ENCODE results near the gene RPE. TPM values are rescaled to one million over a fixed set of nuclear protein-coding genes. Genes with fewer than 3 reads are reported as not detected.

RPE gene
- total RNA-seq, 1 donor = 68.0 TPM

DNA sequence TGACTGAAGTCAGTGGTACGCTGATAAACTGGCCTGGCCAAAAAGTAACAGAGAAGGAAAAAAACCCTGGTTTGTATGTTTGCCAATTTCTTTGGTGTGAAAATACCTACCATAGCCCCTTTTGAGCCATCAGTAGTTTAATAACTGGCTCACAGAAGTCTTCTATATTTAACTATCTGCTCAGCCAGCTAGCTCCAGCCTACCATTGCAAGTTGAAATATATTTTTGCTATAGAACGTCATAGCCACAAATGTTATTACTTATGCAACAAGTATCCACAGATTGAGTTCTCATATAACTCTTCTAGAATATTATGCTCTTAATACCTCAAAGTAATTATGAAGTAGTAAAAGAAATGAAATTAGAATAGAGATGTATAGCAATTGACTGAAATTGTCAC lies 25.2 kb downstream of the RPE start:
- no peak for DNase-seq (ENCODE audit: insufficient read length, low spot score, missing footprints)
- H3K4me1 ChIP-seq (ENCODE audit: insufficient read depth, low read length) = no peaks in the 10 kb centered on the region

DNA sequence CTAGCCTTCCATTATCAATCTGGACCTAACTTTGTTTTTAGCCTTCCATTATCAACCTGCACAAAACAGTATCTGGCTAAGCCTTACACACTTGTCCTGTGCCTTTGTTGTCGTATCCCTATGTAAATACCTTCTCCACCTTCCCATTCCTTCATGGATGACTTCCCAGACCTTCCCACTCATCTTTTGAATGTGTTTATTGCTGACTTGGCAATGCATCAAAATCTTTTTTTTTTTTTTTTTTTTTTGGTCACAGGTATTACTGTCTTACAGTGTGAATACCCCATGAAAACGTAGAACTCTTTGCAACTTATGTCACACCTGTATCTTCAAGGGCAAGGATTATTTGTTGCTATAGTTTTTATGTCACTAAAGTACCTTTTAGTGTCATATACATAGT lies 25.7 kb downstream of the RPE start:
- TF ChIP-seq, protein P1, sequence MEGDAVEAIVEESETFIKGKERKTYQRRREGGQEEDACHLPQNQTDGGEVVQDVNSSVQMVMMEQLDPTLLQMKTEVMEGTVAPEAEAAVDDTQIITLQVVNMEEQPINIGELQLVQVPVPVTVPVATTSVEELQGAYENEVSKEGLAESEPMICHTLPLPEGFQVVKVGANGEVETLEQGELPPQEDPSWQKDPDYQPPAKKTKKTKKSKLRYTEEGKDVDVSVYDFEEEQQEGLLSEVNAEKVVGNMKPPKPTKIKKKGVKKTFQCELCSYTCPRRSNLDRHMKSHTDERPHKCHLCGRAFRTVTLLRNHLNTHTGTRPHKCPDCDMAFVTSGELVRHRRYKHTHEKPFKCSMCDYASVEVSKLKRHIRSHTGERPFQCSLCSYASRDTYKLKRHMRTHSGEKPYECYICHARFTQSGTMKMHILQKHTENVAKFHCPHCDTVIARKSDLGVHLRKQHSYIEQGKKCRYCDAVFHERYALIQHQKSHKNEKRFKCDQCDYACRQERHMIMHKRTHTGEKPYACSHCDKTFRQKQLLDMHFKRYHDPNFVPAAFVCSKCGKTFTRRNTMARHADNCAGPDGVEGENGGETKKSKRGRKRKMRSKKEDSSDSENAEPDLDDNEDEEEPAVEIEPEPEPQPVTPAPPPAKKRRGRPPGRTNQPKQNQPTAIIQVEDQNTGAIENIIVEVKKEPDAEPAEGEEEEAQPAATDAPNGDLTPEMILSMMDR (IDR thresholded peaks at IDR 0.05; ENCODE audit: extremely low read depth, low read depth, low read length) = no peak
- Histone ChIP-seq H3K36me3 (ENCODE audit: insufficient read depth, low read length) (peaks cover 2% of the 10 kb centered on the region), H3K79me2 (ENCODE audit: insufficient read depth, low read length) (no peaks in the 10 kb centered on the region), H2AFZ (ENCODE audit: low read length) (no peak overlapping the region), H3K27me3 (ENCODE audit: insufficient read depth, low read length) (no peaks in the 10 kb centered on the region), H3K9me3 (ENCODE audit: low read depth, low read length) (no peaks in the 10 kb centered on the region), H3K4me2 (ENCODE audit: insufficient read depth, low read length) (no peak overlapping the region), H3K27ac (ENCODE audit: low read depth, low read length) (no peak overlapping the region), H4K20me1 (ENCODE audit: insufficient read depth, low read length) (no peaks in the 10 kb centered on the region), H3K4me3 (ENCODE audit: insufficient read depth, low read length) (no peak overlapping the region), H3K4me1 (ENCODE audit: insufficient read depth, low read length) (no peaks in the 10 kb centered on the region)
- no peak for DNase-seq (ENCODE audit: insufficient read length, low spot score, missing footprints)

More for the DNA sequence above, 25.2 kb downstream of the RPE start:
- Histone ChIP-seq H2AFZ (ENCODE audit: low read length) (no peak overlapping the region), H3K27me3 (ENCODE audit: insufficient read depth, low read length) (no peaks in the 10 kb centered on the region), H3K27ac (ENCODE audit: low read depth, low read length) (no peak overlapping the region), H3K36me3 (ENCODE audit: insufficient read depth, low read length) (peaks cover 8% of the 10 kb centered on the region), H3K9me3 (ENCODE audit: low read depth, low read length) (no peaks in the 10 kb centered on the region), H3K79me2 (ENCODE audit: insufficient read depth, low read length) (no peaks in the 10 kb centered on the region), H3K4me2 (ENCODE audit: insufficient read depth, low read length) (no peak overlapping the region), H4K20me1 (ENCODE audit: insufficient read depth, low read length) (no peaks in the 10 kb centered on the region), H3K4me3 (ENCODE audit: insufficient read depth, low read length) (no peak overlapping the region)
- TF ChIP-seq, protein P1 (IDR thresholded peaks at IDR 0.05; ENCODE audit: extremely low read depth, low read depth, low read length) = no peak

DNA sequence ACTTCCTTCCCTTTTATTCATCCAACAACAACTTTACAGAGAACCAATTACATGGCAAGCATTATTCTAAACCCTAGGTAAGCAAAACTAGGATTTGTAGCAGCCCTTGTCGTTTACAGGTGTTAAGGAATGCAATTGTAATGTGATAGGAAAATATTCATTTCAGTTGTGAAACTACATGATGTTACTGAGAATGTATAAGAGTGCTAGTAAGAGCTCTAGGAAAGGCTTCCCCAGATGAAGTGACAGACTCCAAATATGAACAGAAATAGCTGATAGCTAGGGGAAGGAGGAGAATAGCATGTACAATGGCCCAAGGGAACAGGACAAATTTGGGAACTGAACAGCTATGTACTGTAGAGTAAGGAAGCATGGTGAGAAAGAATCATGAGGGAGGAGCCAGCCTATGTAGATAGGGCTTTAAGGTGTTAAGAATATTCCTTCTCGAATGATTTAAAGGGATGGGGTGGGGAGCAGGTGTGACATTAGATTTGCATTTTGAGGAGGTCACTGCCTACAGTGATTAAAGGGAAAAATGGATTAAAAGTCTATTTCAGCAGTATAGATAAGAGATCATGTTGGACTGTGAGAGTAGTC lies 31.7 kb downstream of the RPE start:
- Histone ChIP-seq H3K9me3 (ENCODE audit: low read depth, low read length) (no peaks in the 10 kb centered on the region), H3K4me2 (ENCODE audit: insufficient read depth, low read length) (no peak overlapping the region), H3K27ac (ENCODE audit: low read depth, low read length) (no peak overlapping the region), H3K36me3 (ENCODE audit: insufficient read depth, low read length) (no peaks in the 10 kb centered on the region), H3K4me3 (ENCODE audit: insufficient read depth, low read length) (no peak overlapping the region), H4K20me1 (ENCODE audit: insufficient read depth, low read length) (no peaks in the 10 kb centered on the region), H2AFZ (ENCODE audit: low read length) (no peak overlapping the region), H3K79me2 (ENCODE audit: insufficient read depth, low read length) (no peaks in the 10 kb centered on the region), H3K27me3 (ENCODE audit: insufficient read depth, low read length) (no peaks in the 10 kb centered on the region), H3K4me1 (ENCODE audit: insufficient read depth, low read length) (no peaks in the 10 kb centered on the region)
- DNase-seq (ENCODE audit: insufficient read length, low spot score, missing footprints) = no peak
- TF ChIP-seq, protein P1 (IDR thresholded peaks at IDR 0.05; ENCODE audit: extremely low read depth, low read depth, low read length) = no peak

DNA sequence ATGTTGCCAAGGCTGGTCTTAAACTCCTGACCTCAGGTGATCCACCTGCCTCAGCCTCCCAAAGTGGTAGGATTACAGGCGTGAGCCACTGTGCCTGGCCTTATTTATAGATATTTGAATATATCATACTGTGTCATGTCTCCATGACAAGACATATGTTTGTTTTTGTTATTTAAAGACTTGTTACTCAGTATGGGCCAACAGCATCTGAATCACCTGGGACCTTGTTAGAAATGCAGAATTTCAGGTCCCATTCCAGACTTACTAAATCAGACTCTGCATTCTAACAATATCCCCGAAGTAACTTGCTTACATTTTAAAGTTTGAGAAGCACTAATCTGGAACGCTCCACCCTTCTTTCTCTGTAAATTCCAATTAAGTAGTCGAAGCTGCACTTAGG lies 33.2 kb downstream of the RPE start:
- H3K27ac ChIP-seq (ENCODE audit: low read depth, low read length) = no peak overlapping the region
- H3K36me3 ChIP-seq (ENCODE audit: insufficient read depth, low read length) = no peaks in the 10 kb centered on the region
- H2AFZ ChIP-seq (ENCODE audit: low read length) = no peak overlapping the region
- no peak overlapping the region for H3K4me2 ChIP-seq (ENCODE audit: insufficient read depth, low read length)
- DNase-seq (ENCODE audit: insufficient read length, low spot score, missing footprints) = no peak
- no peaks in the 10 kb centered on the region for H3K9me3 ChIP-seq (ENCODE audit: low read depth, low read length)
- no peaks in the 10 kb centered on the region for H3K79me2 ChIP-seq (ENCODE audit: insufficient read depth, low read length)
- no peak overlapping the region for H3K4me3 ChIP-seq (ENCODE audit: insufficient read depth, low read length)
- no peaks in the 10 kb centered on the region for H3K27me3 ChIP-seq (ENCODE audit: insufficient read depth, low read length)
- H3K4me1 ChIP-seq (ENCODE audit: insufficient read depth, low read length) = no peaks in the 10 kb centered on the region
- H4K20me1 ChIP-seq (ENCODE audit: insufficient read depth, low read length) = no peaks in the 10 kb centered on the region
- TF ChIP-seq, protein P1 (IDR thresholded peaks at IDR 0.05; ENCODE audit: extremely low read depth, low read depth, low read length) = no peak
